Neural cell (in vitro differentiated cells): ENCODE measurements around the gene TRPM5.

ENCODE experiments used
- EZH2 ChIP-seq: fragments of 200-600, 300-800 bp; shearing (Covaris generic), sonication (generic); IDR thresholded peaks from 2 replicates; pipeline ENCODE4 v1.6.1; 2014; ENCODE audit warnings: antibody characterized with exemption, low read length, borderline replicate concordance, mild to moderate bottlenecking; ENCODE audit not compliant: insufficient read depth, poor library complexity, severe bottlenecking
- MXI1 ChIP-seq: fragments of 450-650 bp; conservative IDR thresholded peaks from 2 replicates; pipeline ENCODE4 v1.6.1; 2014; ENCODE audit warnings: antibody characterized with exemption, mild to moderate bottlenecking; ENCODE audit not compliant: poor library complexity, severe bottlenecking
- TF ChIP-seq, protein P1 (sequence below): fragments of 450-650 bp; IDR thresholded peaks from 2 replicates; pipeline ENCODE4 v1.5.1; 2014; ENCODE audit warnings: antibody characterized with exemption, mild to moderate bottlenecking, moderate library complexity; ENCODE audit not compliant: poor library complexity, severe bottlenecking

DNA sequence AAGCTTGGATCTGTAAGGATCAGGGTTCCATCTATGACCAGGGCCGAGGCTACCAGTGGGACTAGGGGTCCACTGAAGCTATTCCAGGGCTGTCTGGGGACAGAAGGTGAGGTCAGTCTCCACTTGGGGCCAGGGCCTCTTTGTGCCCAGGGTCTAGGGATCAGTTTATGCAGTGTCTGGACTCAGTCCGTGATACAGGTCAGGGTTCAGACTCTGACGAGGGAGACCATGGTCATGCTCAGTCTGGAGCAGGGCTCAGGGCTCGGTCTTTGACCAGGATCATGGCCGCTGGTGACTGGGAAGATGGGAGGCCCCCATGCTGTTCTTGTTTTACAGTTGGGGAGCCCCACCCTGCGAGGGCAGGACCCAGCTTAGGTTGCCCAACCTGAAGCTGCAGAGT lies 32.0 kb downstream of the TRPM5 start:
- TF ChIP-seq, protein P1, sequence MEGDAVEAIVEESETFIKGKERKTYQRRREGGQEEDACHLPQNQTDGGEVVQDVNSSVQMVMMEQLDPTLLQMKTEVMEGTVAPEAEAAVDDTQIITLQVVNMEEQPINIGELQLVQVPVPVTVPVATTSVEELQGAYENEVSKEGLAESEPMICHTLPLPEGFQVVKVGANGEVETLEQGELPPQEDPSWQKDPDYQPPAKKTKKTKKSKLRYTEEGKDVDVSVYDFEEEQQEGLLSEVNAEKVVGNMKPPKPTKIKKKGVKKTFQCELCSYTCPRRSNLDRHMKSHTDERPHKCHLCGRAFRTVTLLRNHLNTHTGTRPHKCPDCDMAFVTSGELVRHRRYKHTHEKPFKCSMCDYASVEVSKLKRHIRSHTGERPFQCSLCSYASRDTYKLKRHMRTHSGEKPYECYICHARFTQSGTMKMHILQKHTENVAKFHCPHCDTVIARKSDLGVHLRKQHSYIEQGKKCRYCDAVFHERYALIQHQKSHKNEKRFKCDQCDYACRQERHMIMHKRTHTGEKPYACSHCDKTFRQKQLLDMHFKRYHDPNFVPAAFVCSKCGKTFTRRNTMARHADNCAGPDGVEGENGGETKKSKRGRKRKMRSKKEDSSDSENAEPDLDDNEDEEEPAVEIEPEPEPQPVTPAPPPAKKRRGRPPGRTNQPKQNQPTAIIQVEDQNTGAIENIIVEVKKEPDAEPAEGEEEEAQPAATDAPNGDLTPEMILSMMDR: no peak
- TF ChIP-seq MXI1 (no peak), EZH2 (no peak)
